GM12878 (cell line): ENCODE measurements around the gene GATAD2B. TPM values are rescaled to one million over a fixed set of nuclear protein-coding genes. Genes with fewer than 3 reads are reported as not detected.

ENCODE experiments used
- BMI1 ChIP-seq: fragments of 450-650 bp; IDR thresholded peaks from 2 replicates; pipeline ENCODE4 v1.6.1; 2016; ENCODE audit warnings: mild to moderate bottlenecking, moderate library complexity, borderline replicate concordance
- BRCA1 ChIP-seq: IDR thresholded peaks from 2 replicates; pipeline ENCODE4 v1.6.1; 2011; ENCODE audit warnings: low read depth, low read length, improper control_type of control experiment
- EED ChIP-seq: sonication (generic); IDR thresholded peaks from 2 replicates; pipeline ENCODE4 v1.6.1; 2016; ENCODE audit warnings: antibody characterized with exemption, low read depth
- FOXK2 ChIP-seq: fragments of 450-650 bp; IDR thresholded peaks from 2 replicates; pipeline ENCODE4 v1.6.1; 2017; ENCODE audit warnings: mild to moderate bottlenecking, moderate library complexity
- PML ChIP-seq: IDR thresholded peaks from 2 replicates; pipeline ENCODE4 v1.6.1; 2012; ENCODE audit warnings: low read length, inconsistent platforms
- POLR2AphosphoS2 ChIP-seq: IDR thresholded peaks from 2 replicates; pipeline ENCODE4 v1.6.1; 2011; ENCODE audit warnings: low read depth, mild to moderate bottlenecking, low read length, improper control_type of control experiment, moderate library complexity
- STAT3 ChIP-seq: IDR thresholded peaks from 2 replicates; pipeline ENCODE4 v1.6.1; 2011; ENCODE audit warnings: low read depth, low read length, improper control_type of control experiment
- ZNF384 ChIP-seq: IDR thresholded peaks from 2 replicates; pipeline ENCODE4 v1.6.1; 2012; ENCODE audit warnings: low read depth, mild to moderate bottlenecking, low read length, improper control_type of control experiment, borderline replicate concordance
- ZSCAN29 ChIP-seq: fragments of 450-650 bp; IDR thresholded peaks from 2 replicates; pipeline ENCODE4 v1.6.1; 2017; ENCODE audit warnings: mild to moderate bottlenecking, moderate library complexity
- polyA plus RNA-seq, 11 experiments: library from polyadenylated mRNA; depleted of rRNA in 4 of 11; unstranded in 6 of 11; stranded (reverse) in 5 of 11; fragments of >200 nt; fragmentation: Nextera tagmentation in 4 of 11; fragmentation: Illumina TruSeq in 1 of 11; extraction: Ambion mirVana in 4 of 11; extraction: Trizol in 1 of 11; gene quantifications; 1 replicate in 1 of 11; 2 replicates in 10 of 11; pipeline versions ENCODE4 v1.2.1 to v1.2.3, GENCODE V29; 2011 to 2016; ENCODE audit warnings: inconsistent platforms in 2 of 11, missing spikeins in 2 of 11, low read depth in 1 of 11
- total RNA-seq, 4 experiments: library from RNA; depleted of rRNA in 3 of 4; stranded (reverse); fragments of >200 nt in 3 of 4; fragmentation: Illumina TruSeq in 1 of 4; extraction: Trizol in 1 of 4; gene quantifications; 2 replicates each; pipeline versions ENCODE4 v1.2.1 to v1.2.3, GENCODE V29; 2013 to 2021
- TF ChIP-seq, protein P1 (sequence below): fragments of 450-650 bp; IDR thresholded peaks from 2 replicates; pipeline ENCODE4 v1.6.1; 2018; ENCODE audit warnings: mild to moderate bottlenecking, low read depth, moderate library complexity; ENCODE audit not compliant: partially characterized antibody
- TF ChIP-seq, protein P2 (sequence below): IDR thresholded peaks from 2 replicates; pipeline ENCODE4 v1.6.1; 2011; ENCODE audit warnings: borderline replicate concordance, low read depth, mild to moderate bottlenecking, moderate library complexity, mixed read lengths, low read length; ENCODE audit not compliant: insufficient read depth; ENCODE audit errors: extremely low read length
- TF ChIP-seq, protein P3 (sequence below): fragments of 450-650 bp; IDR thresholded peaks from 2 replicates; pipeline ENCODE4 v1.6.1; 2018; ENCODE audit warnings: borderline replicate concordance, mild to moderate bottlenecking; ENCODE audit not compliant: partially characterized antibody
- TF ChIP-seq, protein P4 (sequence below): IDR thresholded peaks from 2 replicates; pipeline ENCODE4 v1.6.1; 2012; ENCODE audit warnings: low read depth, low read length, improper control_type of control experiment
- TF ChIP-seq, protein P5 (sequence below): fragments of 450-650 bp; formaldehyde crosslinking; IDR thresholded peaks from 2 replicates; pipeline ENCODE4 v1.5.0; 2022; ENCODE audit warnings: mild to moderate bottlenecking, missing genetic modification characterization

Gene GATAD2B
- total and polyA plus RNA-seq, 10 of the 15 experiments (the other 5 are each of a cell fraction or from before 2014, with no cell fraction given) = 2.4 to 63.1 (median 8.7) TPM

DNA sequence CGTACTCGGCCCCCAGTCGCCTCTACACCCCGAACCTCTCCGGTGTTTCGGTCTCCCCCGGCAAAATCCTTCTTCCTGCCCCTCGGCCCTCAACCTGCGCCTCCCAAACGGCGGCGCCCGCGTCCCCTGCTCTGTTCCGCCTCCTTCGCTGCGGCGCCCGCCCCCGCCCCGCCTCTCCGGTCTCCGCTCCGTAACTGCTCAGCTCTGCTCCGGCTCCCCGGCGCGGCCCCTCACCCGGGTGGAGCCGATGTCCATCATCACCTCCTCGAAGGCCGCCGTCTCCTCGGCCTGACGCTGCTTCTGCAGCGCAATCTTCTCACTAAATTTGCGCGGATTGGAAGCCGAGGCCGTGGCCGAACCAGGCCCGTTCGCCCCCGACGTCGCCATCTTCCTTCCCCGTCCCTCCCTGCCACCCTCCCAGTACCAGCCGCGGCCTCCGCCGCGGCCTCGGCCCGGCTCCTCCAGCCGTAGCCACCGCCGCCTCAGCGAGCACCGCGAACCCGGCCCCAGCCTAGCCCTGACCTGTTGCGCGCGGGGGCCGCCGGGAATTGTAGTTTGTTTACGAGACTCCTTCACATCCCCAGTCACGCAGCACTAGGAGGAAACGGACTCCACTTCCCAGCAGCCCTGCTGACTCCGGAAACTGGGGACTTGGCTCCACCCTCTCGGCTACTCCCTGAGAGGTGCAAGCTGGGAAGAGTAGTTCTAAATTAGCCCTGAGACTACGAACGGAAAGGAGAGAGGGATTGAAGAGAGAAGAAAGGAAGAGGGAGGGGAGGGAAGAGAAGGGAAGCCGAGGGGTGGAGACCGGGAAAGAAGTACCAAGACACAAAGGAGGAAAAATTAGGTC, 35.6 kb upstream of the GATAD2B start, which contains the start of gene CRTC2 (continued):
- TF ChIP-seq, protein P1, sequence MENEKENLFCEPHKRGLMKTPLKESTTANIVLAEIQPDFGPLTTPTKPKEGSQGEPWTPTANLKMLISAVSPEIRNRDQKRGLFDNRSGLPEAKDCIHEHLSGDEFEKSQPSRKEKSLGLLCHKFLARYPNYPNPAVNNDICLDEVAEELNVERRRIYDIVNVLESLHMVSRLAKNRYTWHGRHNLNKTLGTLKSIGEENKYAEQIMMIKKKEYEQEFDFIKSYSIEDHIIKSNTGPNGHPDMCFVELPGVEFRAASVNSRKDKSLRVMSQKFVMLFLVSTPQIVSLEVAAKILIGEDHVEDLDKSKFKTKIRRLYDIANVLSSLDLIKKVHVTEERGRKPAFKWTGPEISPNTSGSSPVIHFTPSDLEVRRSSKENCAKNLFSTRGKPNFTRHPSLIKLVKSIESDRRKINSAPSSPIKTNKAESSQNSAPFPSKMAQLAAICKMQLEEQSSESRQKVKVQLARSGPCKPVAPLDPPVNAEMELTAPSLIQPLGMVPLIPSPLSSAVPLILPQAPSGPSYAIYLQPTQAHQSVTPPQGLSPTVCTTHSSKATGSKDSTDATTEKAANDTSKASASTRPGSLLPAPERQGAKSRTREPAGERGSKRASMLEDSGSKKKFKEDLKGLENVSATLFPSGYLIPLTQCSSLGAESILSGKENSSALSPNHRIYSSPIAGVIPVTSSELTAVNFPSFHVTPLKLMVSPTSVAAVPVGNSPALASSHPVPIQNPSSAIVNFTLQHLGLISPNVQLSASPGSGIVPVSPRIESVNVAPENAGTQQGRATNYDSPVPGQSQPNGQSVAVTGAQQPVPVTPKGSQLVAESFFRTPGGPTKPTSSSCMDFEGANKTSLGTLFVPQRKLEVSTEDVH = peak; percentile 73
- TF ChIP-seq, protein P2, sequence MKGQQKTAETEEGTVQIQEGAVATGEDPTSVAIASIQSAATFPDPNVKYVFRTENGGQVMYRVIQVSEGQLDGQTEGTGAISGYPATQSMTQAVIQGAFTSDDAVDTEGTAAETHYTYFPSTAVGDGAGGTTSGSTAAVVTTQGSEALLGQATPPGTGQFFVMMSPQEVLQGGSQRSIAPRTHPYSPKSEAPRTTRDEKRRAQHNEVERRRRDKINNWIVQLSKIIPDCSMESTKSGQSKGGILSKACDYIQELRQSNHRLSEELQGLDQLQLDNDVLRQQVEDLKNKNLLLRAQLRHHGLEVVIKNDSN = no peak
- TF ChIP-seq ZSCAN29 = no peak
- TF ChIP-seq BMI1 = no peak
- peak; percentile 96 for TF ChIP-seq POLR2AphosphoS2
- TF ChIP-seq, protein P3, sequence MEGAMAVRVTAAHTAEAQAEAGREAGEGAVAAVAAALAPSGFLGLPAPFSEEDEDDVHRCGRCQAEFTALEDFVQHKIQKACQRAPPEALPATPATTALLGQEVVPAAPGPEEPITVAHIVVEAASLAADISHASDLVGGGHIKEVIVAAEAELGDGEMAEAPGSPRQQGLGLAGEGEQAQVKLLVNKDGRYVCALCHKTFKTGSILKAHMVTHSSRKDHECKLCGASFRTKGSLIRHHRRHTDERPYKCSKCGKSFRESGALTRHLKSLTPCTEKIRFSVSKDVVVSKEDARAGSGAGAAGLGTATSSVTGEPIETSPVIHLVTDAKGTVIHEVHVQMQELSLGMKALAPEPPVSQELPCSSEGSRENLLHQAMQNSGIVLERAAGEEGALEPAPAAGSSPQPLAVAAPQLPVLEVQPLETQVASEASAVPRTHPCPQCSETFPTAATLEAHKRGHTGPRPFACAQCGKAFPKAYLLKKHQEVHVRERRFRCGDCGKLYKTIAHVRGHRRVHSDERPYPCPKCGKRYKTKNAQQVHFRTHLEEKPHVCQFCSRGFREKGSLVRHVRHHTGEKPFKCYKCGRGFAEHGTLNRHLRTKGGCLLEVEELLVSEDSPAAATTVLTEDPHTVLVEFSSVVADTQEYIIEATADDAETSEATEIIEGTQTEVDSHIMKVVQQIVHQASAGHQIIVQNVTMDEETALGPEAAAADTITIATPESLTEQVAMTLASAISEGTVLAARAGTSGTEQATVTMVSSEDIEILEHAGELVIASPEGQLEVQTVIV = peak; percentile 86
- no peak; the same call in 1 of the 2 replicates for TF ChIP-seq FOXK2
- 0 out of 2 replicates have a peak, but pooled peaks have one; percentile 49 for TF ChIP-seq STAT3
- no peak for TF ChIP-seq ZNF384
- TF ChIP-seq EED = no peak
- TF ChIP-seq, protein P4, sequence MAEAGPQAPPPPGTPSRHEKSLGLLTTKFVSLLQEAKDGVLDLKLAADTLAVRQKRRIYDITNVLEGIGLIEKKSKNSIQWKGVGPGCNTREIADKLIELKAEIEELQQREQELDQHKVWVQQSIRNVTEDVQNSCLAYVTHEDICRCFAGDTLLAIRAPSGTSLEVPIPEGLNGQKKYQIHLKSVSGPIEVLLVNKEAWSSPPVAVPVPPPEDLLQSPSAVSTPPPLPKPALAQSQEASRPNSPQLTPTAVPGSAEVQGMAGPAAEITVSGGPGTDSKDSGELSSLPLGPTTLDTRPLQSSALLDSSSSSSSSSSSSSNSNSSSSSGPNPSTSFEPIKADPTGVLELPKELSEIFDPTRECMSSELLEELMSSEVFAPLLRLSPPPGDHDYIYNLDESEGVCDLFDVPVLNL = no peak
- TF ChIP-seq PML = no peak
- TF ChIP-seq, protein P5, sequence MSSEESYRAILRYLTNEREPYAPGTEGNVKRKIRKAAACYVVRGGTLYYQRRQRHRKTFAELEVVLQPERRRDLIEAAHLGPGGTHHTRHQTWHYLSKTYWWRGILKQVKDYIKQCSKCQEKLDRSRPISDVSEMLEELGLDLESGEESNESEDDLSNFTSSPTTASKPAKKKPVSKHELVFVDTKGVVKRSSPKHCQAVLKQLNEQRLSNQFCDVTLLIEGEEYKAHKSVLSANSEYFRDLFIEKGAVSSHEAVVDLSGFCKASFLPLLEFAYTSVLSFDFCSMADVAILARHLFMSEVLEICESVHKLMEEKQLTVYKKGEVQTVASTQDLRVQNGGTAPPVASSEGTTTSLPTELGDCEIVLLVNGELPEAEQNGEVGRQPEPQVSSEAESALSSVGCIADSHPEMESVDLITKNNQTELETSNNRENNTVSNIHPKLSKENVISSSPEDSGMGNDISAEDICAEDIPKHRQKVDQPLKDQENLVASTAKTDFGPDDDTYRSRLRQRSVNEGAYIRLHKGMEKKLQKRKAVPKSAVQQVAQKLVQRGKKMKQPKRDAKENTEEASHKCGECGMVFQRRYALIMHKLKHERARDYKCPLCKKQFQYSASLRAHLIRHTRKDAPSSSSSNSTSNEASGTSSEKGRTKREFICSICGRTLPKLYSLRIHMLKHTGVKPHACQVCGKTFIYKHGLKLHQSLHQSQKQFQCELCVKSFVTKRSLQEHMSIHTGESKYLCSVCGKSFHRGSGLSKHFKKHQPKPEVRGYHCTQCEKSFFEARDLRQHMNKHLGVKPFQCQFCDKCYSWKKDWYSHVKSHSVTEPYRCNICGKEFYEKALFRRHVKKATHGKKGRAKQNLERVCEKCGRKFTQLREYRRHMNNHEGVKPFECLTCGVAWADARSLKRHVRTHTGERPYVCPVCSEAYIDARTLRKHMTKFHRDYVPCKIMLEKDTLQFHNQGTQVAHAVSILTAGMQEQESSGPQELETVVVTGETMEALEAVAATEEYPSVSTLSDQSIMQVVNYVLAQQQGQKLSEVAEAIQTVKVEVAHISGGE (CRISPR knock-in tag) = no peak
- no peak for TF ChIP-seq BRCA1
